Natural killer cell (primary cell): ENCODE measurements around the gene PLA2G2F. TPM values are rescaled to one million over a fixed set of nuclear protein-coding genes. Genes with fewer than 3 reads are reported as not detected.

Experiments
- ATAC-seq, 3 donors: fragments of 150-1000 bp in 2 of 3; fragments of 200-7000 bp in 1 of 3; cut with Tn5 transposase; 1 replicate in 1 of 3; 2 replicates in 2 of 3; pipeline ENCODE4 v1.10.0; 2021; ENCODE audit warnings: mild to moderate bottlenecking in 2 of 3, moderate library complexity in 2 of 3
- DNase-seq, 2 donors: peaks; one replicate each; pipeline versions ENCODE4 v3.0.0 to v3.0.0-alpha.2; 2013 to 2021; ENCODE audit warnings: mixed read lengths in 1 of 2
- H3K27ac ChIP-seq: one replicate; pipeline ENCODE4 v1.5.1; 2013; ENCODE audit warnings: mild to moderate bottlenecking, low read length
- H3K27me3 ChIP-seq: one replicate; pipeline ENCODE4 v1.6.1; 2013; ENCODE audit warnings: low read length; ENCODE audit not compliant: control insufficient read depth, insufficient read depth
- H3K36me3 ChIP-seq: one replicate; pipeline ENCODE4 v1.6.1; 2013; ENCODE audit warnings: low read length; ENCODE audit not compliant: control insufficient read depth, insufficient read depth
- H3K4me1 ChIP-seq: one replicate; pipeline ENCODE4 v1.6.1; 2013; ENCODE audit warnings: low read length; ENCODE audit not compliant: control insufficient read depth, insufficient read depth
- H3K4me3 ChIP-seq: one replicate; pipeline ENCODE4 v1.5.1; 2013; ENCODE audit warnings: low read length
- H3K9me3 ChIP-seq: one replicate; pipeline ENCODE4 v1.6.1; 2013; ENCODE audit warnings: low read length; ENCODE audit not compliant: control insufficient read depth, insufficient read depth
- H3K27ac Mint-ChIP-seq, 2 donors: one replicate each; pipeline ENCODE4 v1.8.0; 2022; ENCODE audit warnings: mild to moderate bottlenecking in 2 of 2, mixed read lengths in 2 of 2, moderate library complexity in 1 of 2
- H3K27me3 Mint-ChIP-seq, 2 donors: one replicate each; pipeline ENCODE4 v1.8.0; 2022; ENCODE audit warnings: low read depth in 2 of 2, mixed read lengths in 2 of 2
- H3K36me3 Mint-ChIP-seq: one replicate; pipeline ENCODE4 v1.8.0; 2022; ENCODE audit warnings: mixed read lengths
- H3K4me1 Mint-ChIP-seq, 2 donors: one replicate each; pipeline ENCODE4 v1.8.0; 2022; ENCODE audit warnings: mixed read lengths in 2 of 2
- H3K4me3 Mint-ChIP-seq: one replicate; pipeline ENCODE4 v1.8.0; 2022; ENCODE audit warnings: mild to moderate bottlenecking, moderate library complexity, mixed read lengths
- H3K9me3 Mint-ChIP-seq, 2 donors: one replicate each; pipeline ENCODE4 v1.8.0; 2022; ENCODE audit warnings: mixed read lengths in 2 of 2
- CTCF ChIP-seq: fragments of 200-600 bp; IDR thresholded peaks from one replicate; pipeline ENCODE4 v1.8.0; 2022; ENCODE audit warnings: antibody characterized with exemption
- WGBS: methylation state at CpG from one replicate; pipeline ENCODE4 v1.1.7; 2013; ENCODE audit warnings: missing lambda C conversion rate; ENCODE audit not compliant: insufficient coverage; 5-methylcytosine and 5-hydroxymethylcytosine counted together
- intact Hi-C: fragments of 100-400 bp; cut with micrococcal nuclease; formaldehyde crosslinking; loops from one replicate; pipeline ENCODE4 v1.14.2; 2022
- total RNA-seq, 4 donors: library from RNA; stranded (reverse); fragments of 120-200 nt in 1 of 4; gene quantifications; one replicate each; pipeline versions ENCODE4 v1.2.3 to v1.2.4, GENCODE V29; 2013 to 2022

The PLA2G2F gene
- total RNA-seq, 3 donors from 2014 or later (not counting 1 experiment from before 2014, with no cell fraction given) = not detected

GRCh38 chr1:20107796-20108195 is 31.3 kb upstream of the PLA2G2F start:
- Mint-ChIP-seq H3K27me3 (peaks cover 0 to 6% of the 10 kb centered on the region in 2 donors), H3K27ac (no peak overlapping the region), H3K4me3 (no peak overlapping the region), H3K9me3 (no peaks in the 10 kb centered on the region), H3K4me1 (no peaks in the 10 kb centered on the region), H3K36me3 (no peaks in the 10 kb centered on the region)
- WGBS = 87% methylated on average over 4 of the region's 4 CpGs
- no peaks in the 10 kb centered on the region for H3K9me3 ChIP-seq
- H3K36me3 ChIP-seq = no peaks in the 10 kb centered on the region
- no peak overlapping the region for H3K27ac ChIP-seq
- no peak for ATAC-seq
- no peak for TF ChIP-seq CTCF
- DNase-seq = no peak
- no peaks in the 10 kb centered on the region for H3K27me3 ChIP-seq
- H3K4me1 ChIP-seq = no peaks in the 10 kb centered on the region
- intact Hi-C loops = no loop called here
- H3K4me3 ChIP-seq = no peak overlapping the region

GRCh38 chr1:20108366-20109123 is 30.6 kb upstream of the PLA2G2F start:
- TF ChIP-seq CTCF = no peak
- DNase-seq = no peak
- H3K36me3 ChIP-seq = no peaks in the 10 kb centered on the region
- Mint-ChIP-seq H3K4me1 (no peaks in the 10 kb centered on the region), H3K4me3 (no peak overlapping the region), H3K9me3 (no peaks in the 10 kb centered on the region), H3K27me3 (peaks cover 6 to 7% of the 10 kb centered on the region in 2 donors), H3K27ac (no peak overlapping the region), H3K36me3 (no peaks in the 10 kb centered on the region)
- no peaks in the 10 kb centered on the region for H3K4me1 ChIP-seq
- no peaks in the 10 kb centered on the region for H3K9me3 ChIP-seq
- 61% methylated on average over 5 of the region's 5 CpGs for WGBS
- no peak for ATAC-seq
- intact Hi-C loops = no loop called here
- H3K27me3 ChIP-seq = no peaks in the 10 kb centered on the region
- no peak overlapping the region for H3K4me3 ChIP-seq
- H3K27ac ChIP-seq = no peak overlapping the region

GRCh38 chr1:20109223-20109856 is 29.8 kb upstream of the PLA2G2F start:
- no peaks in the 10 kb centered on the region for H3K9me3 Mint-ChIP-seq
- DNase-seq = no peak
- Histone ChIP-seq H3K36me3 (no peaks in the 10 kb centered on the region), H3K27ac (no peak overlapping the region), H3K4me3 (no peak overlapping the region), H3K9me3 (no peaks in the 10 kb centered on the region), H3K27me3 (no peaks in the 10 kb centered on the region), H3K4me1 (no peaks in the 10 kb centered on the region)
- no peak for ATAC-seq
- H3K4me3 Mint-ChIP-seq = no peak overlapping the region
- H3K36me3 Mint-ChIP-seq = no peaks in the 10 kb centered on the region
- no peak overlapping the region for H3K27ac Mint-ChIP-seq
- 73% methylated on average over 4 of the region's 4 CpGs for WGBS
- no peaks in the 10 kb centered on the region for H3K4me1 Mint-ChIP-seq
- TF ChIP-seq CTCF = no peak
- peaks cover 6 to 11% of the 10 kb centered on the region in 2 donors for H3K27me3 Mint-ChIP-seq
- intact Hi-C loops = no loop called here
